NCI-H526 (cell line): ENCODE results near the gene LRRC27.

ENCODE experiments used
- DNase-seq, 2 experiments: peaks; one replicate each; lab custom pipeline; 2025; lab: John Stamatoyannopoulos, UW

Gene LRRC27

GRCh38 chr10:132414402-132415016, 82.5 kb downstream of the LRRC27 start:
- DNase-seq = no peak

GRCh38 chr10:132415255-132415654, 83.3 kb downstream of the LRRC27 start:
- no peak for DNase-seq

GRCh38 chr10:132415956-132416355, 84.0 kb downstream of the LRRC27 start:
- DNase-seq = no peak

GRCh38 chr10:132416566-132417256, 84.7 kb downstream of the LRRC27 start:
- no peak for DNase-seq

- DNase-seq = no peak
These were observed 85.4 kb downstream of the LRRC27 start for GRCh38 chr10:132417257-132417910.

GRCh38 chr10:132417957-132418441, 86.0 kb downstream of the LRRC27 start:
- no peak for DNase-seq

GRCh38 chr10:132418527-132419416, 86.8 kb downstream of the LRRC27 start:
- peak; percentile 67 to 89 for DNase-seq

- DNase-seq = no peak
These were observed 87.8 kb downstream of the LRRC27 start for GRCh38 chr10:132419538-132420468.

GRCh38 chr10:132420469-132420980, 88.5 kb downstream of the LRRC27 start:
- no peak for DNase-seq

- peak in 1 of 2 experiments; percentile 74 for DNase-seq
These were observed 89.2 kb downstream of the LRRC27 start for GRCh38 chr10:132420981-132421846.

GRCh38 chr10:132421847-132422751, 90.1 kb downstream of the LRRC27 start:
- peak; percentile 16 to 56 for DNase-seq

GRCh38 chr10:132422903-132423825, 91.2 kb downstream of the LRRC27 start:
- peak in 1 of 2 experiments; percentile 19 for DNase-seq

- DNase-seq = peak in 1 of 2 experiments; percentile 48
These were observed 92.2 kb downstream of the LRRC27 start for GRCh38 chr10:132423966-132424861.

GRCh38 chr10:132425029-132425756, 93.2 kb downstream of the LRRC27 start:
- no peak for DNase-seq

GRCh38 chr10:132425757-132426155, 93.8 kb downstream of the LRRC27 start:
- DNase-seq = no peak
